HEK293T (cell line): ENCODE results near the gene DKKL1.

Experiments
- BHLHE40 ChIP-seq: fragments of 450-650 bp; IDR thresholded peaks from 2 replicates; pipeline ENCODE4 v1.6.1; 2016; ENCODE audit warnings: mild to moderate bottlenecking, moderate library complexity, borderline replicate concordance
- CTBP1 ChIP-seq: fragments of 450-650 bp; IDR thresholded peaks from 2 replicates; pipeline ENCODE4 v1.6.1; 2016; ENCODE audit warnings: borderline replicate concordance
- HDGF ChIP-seq: fragments of 450-650 bp; IDR thresholded peaks from 2 replicates; pipeline ENCODE4 v1.6.1; 2017; ENCODE audit warnings: antibody characterized with exemption, borderline replicate concordance
- TARDBP ChIP-seq: fragments of 450-650 bp; IDR thresholded peaks from 2 replicates; pipeline ENCODE4 v1.6.1; 2016
- ZNF384 ChIP-seq: fragments of 450-650 bp; IDR thresholded peaks from 2 replicates; pipeline ENCODE4 v1.6.1; 2016

DNA sequence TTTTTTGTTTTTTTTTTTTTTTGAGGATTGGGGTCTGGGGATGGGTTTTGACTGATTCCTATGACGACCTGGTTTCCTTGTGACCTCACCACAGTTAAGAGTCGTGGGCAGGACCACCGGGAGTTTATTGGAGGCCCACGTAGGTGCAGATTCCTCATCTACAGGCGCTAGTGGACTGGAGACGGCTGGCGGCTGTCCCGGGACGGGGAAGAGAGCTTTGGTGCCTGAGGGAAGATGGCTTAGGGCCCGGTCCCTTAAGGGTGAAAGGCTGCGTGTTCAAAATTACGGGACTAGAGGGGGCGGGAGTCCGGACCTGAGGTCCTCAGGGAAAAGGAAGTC lies 779 bp upstream of the DKKL1 start:
- TF ChIP-seq HDGF (no peak), TARDBP (no peak), ZNF384 (no peak), BHLHE40 (no peak), CTBP1 (peak; percentile 22; the same call in 1 of the 2 replicates)
